SK-N-SH (cell line): Measurements from ENCODE around the gene RAB34. TPM values are rescaled to one million over a fixed set of nuclear protein-coding genes. Genes with fewer than 3 reads are reported as not detected.

ENCODE experiments used
- CTCF ChIA-PET: fragments of 300-600, 350-600 bp; formaldehyde crosslinking; extraction: SDS; loops from one replicate; lab custom pipeline; 2021; lab: Yijun Ruan, JAX
- POLR2A ChIA-PET: fragments of 350-600 bp; sonication (Branson Sonifier 250); formaldehyde crosslinking; extraction: SDS; loops from one replicate; lab custom pipeline; 2020; ENCODE audit warnings: antibody characterized with exemption, inconsistent platforms; lab: Yijun Ruan, JAX
- DNase-seq: peaks from one replicate; pipeline ENCODE4 v3.0.0; 2012
- H2AFZ ChIP-seq: fragments of 200-600 bp; sonication (generic); 2 replicates; pipeline ENCODE4 v1.8.1; 2016; ENCODE audit warnings: antibody characterized with exemption, mild to moderate bottlenecking, low read depth
- H3F3A ChIP-seq: fragments of 200-600 bp; sonication (generic); replicated peaks from 2 replicates; pipeline ENCODE3; 2016; ENCODE audit warnings: antibody characterized with exemption, mild to moderate bottlenecking; ENCODE audit not compliant: insufficient read depth
- H3K27ac ChIP-seq, 2 experiments: fragments of 200-500 bp in 1 of 2; fragments of 200-600 bp in 1 of 2; sonication (Bioruptor generic) in 1 of 2; sonication (generic), shearing (Covaris generic) in 1 of 2; 2 replicates each; pipeline versions ENCODE4 v1.5.1 to v1.6.1; 2014 to 2016; ENCODE audit warnings: low read depth in 2 of 2, inconsistent platforms in 1 of 2, low read length in 1 of 2, mild to moderate bottlenecking in 1 of 2, mixed read lengths in 1 of 2
- H3K27me3 ChIP-seq: fragments of 200-600 bp; sonication (generic), shearing (Covaris generic); 2 replicates; pipeline ENCODE4 v1.6.1; 2016; ENCODE audit warnings: mixed run types; ENCODE audit not compliant: insufficient read depth
- H3K36me3 ChIP-seq, 2 experiments: fragments of 200-500 bp in 1 of 2; fragments of 200-600 bp in 1 of 2; sonication (Bioruptor generic) in 1 of 2; sonication (generic) in 1 of 2; replicated peaks in 1 of 2; 2 replicates each; pipeline versions ENCODE3 to v1.5.1; 2014 to 2016; ENCODE audit warnings: low read length in 1 of 2, mild to moderate bottlenecking in 1 of 2; ENCODE audit not compliant: insufficient read depth in 2 of 2, control insufficient read depth in 1 of 2
- H3K4me1 ChIP-seq, 2 experiments: fragments of 200-500 bp in 1 of 2; fragments of 200-600 bp in 1 of 2; sonication (Bioruptor generic) in 1 of 2; sonication (generic), shearing (Covaris generic) in 1 of 2; 2 replicates each; pipeline versions ENCODE4 v1.5.1 to v1.6.1; 2014 to 2016; ENCODE audit warnings: low read depth in 1 of 2, low read length in 1 of 2, mixed run types in 1 of 2; ENCODE audit not compliant: insufficient read depth in 2 of 2, control insufficient read depth in 1 of 2
- H3K4me2 ChIP-seq: fragments of 200-600 bp; sonication (generic), shearing (Covaris generic); 2 replicates; pipeline ENCODE4 v1.6.1; 2017; ENCODE audit warnings: mixed run types
- H3K4me3 ChIP-seq, 2 experiments: fragments of 200-500 bp in 1 of 2; fragments of 200-600 bp in 1 of 2; sonication (Bioruptor generic) in 1 of 2; sonication (generic), shearing (Covaris generic) in 1 of 2; 2 replicates each; pipeline versions ENCODE4 v1.5.1 to v1.8.1; 2014 to 2016; ENCODE audit warnings: low read depth in 2 of 2, inconsistent platforms in 1 of 2, low read length in 1 of 2, mild to moderate bottlenecking in 1 of 2, mixed read lengths in 1 of 2, moderate library complexity in 1 of 2
- H3K79me2 ChIP-seq: fragments of 200-600 bp; sonication (generic); 2 replicates; pipeline ENCODE4 v1.8.1; 2017; ENCODE audit warnings: mild to moderate bottlenecking; ENCODE audit not compliant: insufficient read depth
- H3K9ac ChIP-seq: fragments of 200-600 bp; sonication (generic); 2 replicates; pipeline ENCODE4 v1.6.1; 2017; ENCODE audit warnings: mixed run types
- H3K9me2 ChIP-seq: fragments of 200-600 bp; sonication (generic); 2 replicates; pipeline ENCODE4 v1.6.1; 2017; ENCODE audit warnings: mixed run types
- H3K9me3 ChIP-seq: fragments of 200-600 bp; sonication (generic); 2 replicates; pipeline ENCODE4 v1.6.1; 2017; ENCODE audit warnings: mixed run types, mild to moderate bottlenecking, moderate library complexity
- H4K20me1 ChIP-seq: fragments of 200-600 bp; sonication (generic); 2 replicates; pipeline ENCODE4 v1.6.1; 2017; ENCODE audit warnings: mild to moderate bottlenecking, mixed run types; ENCODE audit not compliant: insufficient read depth
- FOSL2 ChIP-seq: IDR thresholded peaks from 2 replicates; pipeline ENCODE4 v1.4.0; 2012; ENCODE audit warnings: low read depth, mild to moderate bottlenecking, moderate library complexity, borderline replicate concordance
- FOXJ3 ChIP-seq: sonication (generic); formaldehyde crosslinking; IDR thresholded peaks from 2 replicates; pipeline ENCODE4 v1.5.1; 2020; ENCODE audit warnings: mild to moderate bottlenecking, missing genetic modification reagents
- FOXM1 ChIP-seq: IDR thresholded peaks from 2 replicates; pipeline ENCODE4 v1.4.0; 2012; ENCODE audit warnings: low read depth, mild to moderate bottlenecking
- GATA2 ChIP-seq: sonication (generic); formaldehyde crosslinking; IDR thresholded peaks from 2 replicates; pipeline ENCODE4 v1.5.0; 2020; ENCODE audit warnings: mild to moderate bottlenecking, missing genetic modification reagents
- JUND ChIP-seq: IDR thresholded peaks from 2 replicates; pipeline ENCODE4 v1.4.0; 2012
- MEF2A ChIP-seq: IDR thresholded peaks from 2 replicates; pipeline ENCODE4 v1.4.0; 2012; ENCODE audit warnings: low read depth, borderline replicate concordance
- NFIC ChIP-seq: IDR thresholded peaks from 2 replicates; pipeline ENCODE4 v1.4.0; 2012; ENCODE audit warnings: borderline replicate concordance
- NRF1 ChIP-seq: IDR thresholded peaks from 2 replicates; pipeline ENCODE4 v1.6.1; 2012; ENCODE audit warnings: low read depth, mild to moderate bottlenecking, low read length
- POLR2AphosphoS5 ChIP-seq: IDR thresholded peaks from 2 replicates; pipeline ENCODE4 v1.6.1; 2012; ENCODE audit warnings: low read depth, low read length
- RAD21 ChIP-seq: IDR thresholded peaks from 2 replicates; pipeline ENCODE4 v1.6.1; 2012; ENCODE audit warnings: mild to moderate bottlenecking, low read length
- RFX5 ChIP-seq: IDR thresholded peaks from 2 replicates; pipeline ENCODE4 v1.6.1; 2012; ENCODE audit warnings: mild to moderate bottlenecking, improper control_type of control experiment, low read length
- SIN3A ChIP-seq: IDR thresholded peaks from 2 replicates; pipeline ENCODE4 v1.6.1; 2012; ENCODE audit warnings: low read depth, mild to moderate bottlenecking, low read length, moderate library complexity, borderline replicate concordance
- TEAD4 ChIP-seq: IDR thresholded peaks from 2 replicates; pipeline ENCODE4 v1.4.0; 2012; ENCODE audit warnings: mild to moderate bottlenecking, borderline replicate concordance; ENCODE audit not compliant: insufficient read depth
- whole genome bisulfite sequencing: methylation state at CpG from one replicate; pipeline ENCODE4 v1.1.6; 2017; ENCODE audit warnings: low lambda C conversion rate; 5-methylcytosine and 5-hydroxymethylcytosine counted together
- polyA plus RNA-seq, 3 experiments: library from polyadenylated mRNA; depleted of rRNA; stranded (reverse); fragments of >200 nt; gene quantifications; 2 replicates each; pipeline ENCODE4 v1.2.3, GENCODE V29; 2012
- TF ChIP-seq, protein P1 (sequence below): fragments of 200-600 bp; sonication (generic); IDR thresholded peaks from 2 replicates; pipeline ENCODE4 v1.6.1; 2017; ENCODE audit warnings: antibody characterized with exemption, mild to moderate bottlenecking, moderate library complexity
- TF ChIP-seq, protein P2 (sequence below): fragments of 150-350 bp; IDR thresholded peaks from 2 replicates; pipeline ENCODE4 v1.6.1; 2016; ENCODE audit warnings: mild to moderate bottlenecking, low read depth, low read length
- TF ChIP-seq, protein P3 (sequence below): IDR thresholded peaks from 2 replicates; pipeline ENCODE4 v1.4.0; 2012; ENCODE audit warnings: low read depth, borderline replicate concordance
- TF ChIP-seq, protein P4 (sequence below): fragments of 150-350 bp; IDR thresholded peaks from 2 replicates; pipeline ENCODE4 v1.6.1; 2017; ENCODE audit warnings: antibody characterized with exemption, low read length, low read depth, borderline replicate concordance

Gene RAB34
- polyA plus RNA-seq, 1 of the 3 experiments (the other 2 are of a cell fraction), result 0.18 TPM

DNA sequence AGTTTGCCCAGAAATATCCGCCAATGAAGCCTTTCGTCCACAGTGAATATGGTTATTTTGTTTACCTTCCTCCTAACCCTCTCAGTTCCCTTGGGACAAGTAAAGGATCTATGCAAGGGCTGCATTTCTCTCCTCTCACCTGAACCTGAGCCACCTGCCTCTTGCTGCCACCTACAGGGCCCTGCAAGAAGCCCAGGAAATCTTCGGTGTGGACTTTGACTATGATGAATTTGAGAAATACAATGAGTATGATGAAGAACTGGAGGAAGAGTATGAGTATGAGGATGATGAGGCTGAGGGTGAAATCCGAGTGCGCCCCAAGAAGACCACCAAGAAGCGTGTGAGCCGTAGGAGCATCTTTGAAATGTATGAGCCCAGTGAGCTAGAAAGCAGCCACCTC, 41.7 kb downstream of the RAB34 start:
- POLR2A ChIA-PET, result no interaction called here

DNA sequence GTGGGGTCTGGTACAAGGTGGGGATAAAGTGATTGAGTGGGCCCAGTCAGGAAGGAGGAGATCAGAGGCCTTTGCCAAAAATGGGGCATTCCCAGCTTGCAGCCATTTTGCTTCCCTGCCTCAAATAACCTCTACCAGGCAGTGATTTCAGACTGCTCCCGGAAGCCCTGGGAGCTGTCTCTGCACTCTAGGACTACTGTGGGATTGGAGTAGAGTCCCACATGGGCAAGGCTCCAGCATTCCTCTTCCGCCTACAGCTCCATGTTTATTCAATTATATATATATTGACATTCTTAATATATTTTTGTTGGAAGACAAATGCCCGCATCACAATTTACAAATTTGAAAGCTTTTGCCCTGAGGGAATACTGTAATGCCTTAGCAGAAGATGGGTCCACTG, 42.2 kb downstream of the RAB34 start:
- H3K27me3 ChIP-seq, result no peaks in the 10 kb centered on the region
- WGBS, result 92% methylated on average over 3 of the region's 3 CpGs
- no peak overlapping the region for H2AFZ ChIP-seq
- H3K4me3 ChIP-seq, result no peak overlapping the region
- H3K4me1 ChIP-seq, result no peaks in the 10 kb centered on the region
- H3K9me3 ChIP-seq, result no peaks in the 10 kb centered on the region
- ChIA-PET POLR2A (no interaction called here), CTCF (interaction anchor here (1.0 to 1.9 kb wide), 5 partner anchors 13 to 50 kb away, joined by 3 to 7 read pairs (median 3); partner anchors contain the start of genes BLTP2 and SUPT6H)
- no peak overlapping the region for H3K4me2 ChIP-seq
- H3K27ac ChIP-seq, result no peak overlapping the region
- H3K79me2 ChIP-seq, result peaks cover 7% of the 10 kb centered on the region
- H3K9me2 ChIP-seq, result no peaks in the 10 kb centered on the region
- no peak for DNase-seq
- H3K9ac ChIP-seq, result no peak overlapping the region
- H3F3A ChIP-seq, result no peaks in the 10 kb centered on the region
- peaks cover under 1% of the 10 kb centered on the region for H4K20me1 ChIP-seq
- TF ChIP-seq POLR2AphosphoS5 (no peak), FOSL2 (no peak), JUND (no peak), FOXM1 (no peak), MEF2A (no peak), SIN3A (no peak), NFIC (no peak), TEAD4 (no peak), GATA2 (no peak), RFX5 (no peak), NRF1 (no peak)
- TF ChIP-seq, protein P1, sequence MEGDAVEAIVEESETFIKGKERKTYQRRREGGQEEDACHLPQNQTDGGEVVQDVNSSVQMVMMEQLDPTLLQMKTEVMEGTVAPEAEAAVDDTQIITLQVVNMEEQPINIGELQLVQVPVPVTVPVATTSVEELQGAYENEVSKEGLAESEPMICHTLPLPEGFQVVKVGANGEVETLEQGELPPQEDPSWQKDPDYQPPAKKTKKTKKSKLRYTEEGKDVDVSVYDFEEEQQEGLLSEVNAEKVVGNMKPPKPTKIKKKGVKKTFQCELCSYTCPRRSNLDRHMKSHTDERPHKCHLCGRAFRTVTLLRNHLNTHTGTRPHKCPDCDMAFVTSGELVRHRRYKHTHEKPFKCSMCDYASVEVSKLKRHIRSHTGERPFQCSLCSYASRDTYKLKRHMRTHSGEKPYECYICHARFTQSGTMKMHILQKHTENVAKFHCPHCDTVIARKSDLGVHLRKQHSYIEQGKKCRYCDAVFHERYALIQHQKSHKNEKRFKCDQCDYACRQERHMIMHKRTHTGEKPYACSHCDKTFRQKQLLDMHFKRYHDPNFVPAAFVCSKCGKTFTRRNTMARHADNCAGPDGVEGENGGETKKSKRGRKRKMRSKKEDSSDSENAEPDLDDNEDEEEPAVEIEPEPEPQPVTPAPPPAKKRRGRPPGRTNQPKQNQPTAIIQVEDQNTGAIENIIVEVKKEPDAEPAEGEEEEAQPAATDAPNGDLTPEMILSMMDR, result no peak
- TF ChIP-seq, protein P2, sequence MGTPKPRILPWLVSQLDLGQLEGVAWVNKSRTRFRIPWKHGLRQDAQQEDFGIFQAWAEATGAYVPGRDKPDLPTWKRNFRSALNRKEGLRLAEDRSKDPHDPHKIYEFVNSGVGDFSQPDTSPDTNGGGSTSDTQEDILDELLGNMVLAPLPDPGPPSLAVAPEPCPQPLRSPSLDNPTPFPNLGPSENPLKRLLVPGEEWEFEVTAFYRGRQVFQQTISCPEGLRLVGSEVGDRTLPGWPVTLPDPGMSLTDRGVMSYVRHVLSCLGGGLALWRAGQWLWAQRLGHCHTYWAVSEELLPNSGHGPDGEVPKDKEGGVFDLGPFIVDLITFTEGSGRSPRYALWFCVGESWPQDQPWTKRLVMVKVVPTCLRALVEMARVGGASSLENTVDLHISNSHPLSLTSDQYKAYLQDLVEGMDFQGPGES, result no peak
- TF ChIP-seq, protein P3, sequence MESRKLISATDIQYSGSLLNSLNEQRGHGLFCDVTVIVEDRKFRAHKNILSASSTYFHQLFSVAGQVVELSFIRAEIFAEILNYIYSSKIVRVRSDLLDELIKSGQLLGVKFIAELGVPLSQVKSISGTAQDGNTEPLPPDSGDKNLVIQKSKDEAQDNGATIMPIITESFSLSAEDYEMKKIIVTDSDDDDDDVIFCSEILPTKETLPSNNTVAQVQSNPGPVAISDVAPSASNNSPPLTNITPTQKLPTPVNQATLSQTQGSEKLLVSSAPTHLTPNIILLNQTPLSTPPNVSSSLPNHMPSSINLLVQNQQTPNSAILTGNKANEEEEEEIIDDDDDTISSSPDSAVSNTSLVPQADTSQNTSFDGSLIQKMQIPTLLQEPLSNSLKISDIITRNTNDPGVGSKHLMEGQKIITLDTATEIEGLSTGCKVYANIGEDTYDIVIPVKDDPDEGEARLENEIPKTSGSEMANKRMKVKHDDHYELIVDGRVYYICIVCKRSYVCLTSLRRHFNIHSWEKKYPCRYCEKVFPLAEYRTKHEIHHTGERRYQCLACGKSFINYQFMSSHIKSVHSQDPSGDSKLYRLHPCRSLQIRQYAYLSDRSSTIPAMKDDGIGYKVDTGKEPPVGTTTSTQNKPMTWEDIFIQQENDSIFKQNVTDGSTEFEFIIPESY, result no peak
- peaks cover 72 to 88% of the 10 kb centered on the region in 2 experiments for H3K36me3 ChIP-seq

More for the DNA sequence above, 41.7 kb downstream of the RAB34 start:
- Histone ChIP-seq H3K36me3 (peaks cover 72 to 86% of the 10 kb centered on the region in 2 experiments), H4K20me1 (no peaks in the 10 kb centered on the region), H3K9me3 (no peaks in the 10 kb centered on the region), H3K27ac (no peak overlapping the region), H3K9me2 (no peaks in the 10 kb centered on the region), H3K4me2 (no peak overlapping the region), H3K4me1 (no peaks in the 10 kb centered on the region), H2AFZ (no peak overlapping the region), H3K4me3 (no peak overlapping the region), H3K9ac (no peak overlapping the region), H3K27me3 (no peaks in the 10 kb centered on the region), H3K79me2 (peaks cover 2% of the 10 kb centered on the region; the same call in 1 of the 2 replicates), H3F3A (no peaks in the 10 kb centered on the region)
- TF ChIP-seq FOXJ3 (CRISPR knock-in tag) (no peak), RAD21 (peak; percentile 13; the same call in 1 of the 2 replicates)
- TF ChIP-seq, protein P4, sequence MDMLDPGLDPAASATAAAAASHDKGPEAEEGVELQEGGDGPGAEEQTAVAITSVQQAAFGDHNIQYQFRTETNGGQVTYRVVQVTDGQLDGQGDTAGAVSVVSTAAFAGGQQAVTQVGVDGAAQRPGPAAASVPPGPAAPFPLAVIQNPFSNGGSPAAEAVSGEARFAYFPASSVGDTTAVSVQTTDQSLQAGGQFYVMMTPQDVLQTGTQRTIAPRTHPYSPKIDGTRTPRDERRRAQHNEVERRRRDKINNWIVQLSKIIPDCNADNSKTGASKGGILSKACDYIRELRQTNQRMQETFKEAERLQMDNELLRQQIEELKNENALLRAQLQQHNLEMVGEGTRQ, result no peak
- DNase-seq, result no peak
- CTCF ChIA-PET, result interaction anchor here (1.1 to 1.9 kb wide), 4 partner anchors 14 to 49 kb away, joined by 3 to 7 read pairs (median 4); partner anchors contain the start of genes BLTP2 and SUPT6H
- 89% methylated on average over 7 of the region's 7 CpGs for WGBS
